ENCODE data around the gene ZDHHC12. TPM values are rescaled to one million over a fixed set of nuclear protein-coding genes. Genes with fewer than 3 reads are reported as not detected.

The ZDHHC12 gene
- total RNA-seq, 1 donor from 2014 or later = 40.0 TPM

DNA sequence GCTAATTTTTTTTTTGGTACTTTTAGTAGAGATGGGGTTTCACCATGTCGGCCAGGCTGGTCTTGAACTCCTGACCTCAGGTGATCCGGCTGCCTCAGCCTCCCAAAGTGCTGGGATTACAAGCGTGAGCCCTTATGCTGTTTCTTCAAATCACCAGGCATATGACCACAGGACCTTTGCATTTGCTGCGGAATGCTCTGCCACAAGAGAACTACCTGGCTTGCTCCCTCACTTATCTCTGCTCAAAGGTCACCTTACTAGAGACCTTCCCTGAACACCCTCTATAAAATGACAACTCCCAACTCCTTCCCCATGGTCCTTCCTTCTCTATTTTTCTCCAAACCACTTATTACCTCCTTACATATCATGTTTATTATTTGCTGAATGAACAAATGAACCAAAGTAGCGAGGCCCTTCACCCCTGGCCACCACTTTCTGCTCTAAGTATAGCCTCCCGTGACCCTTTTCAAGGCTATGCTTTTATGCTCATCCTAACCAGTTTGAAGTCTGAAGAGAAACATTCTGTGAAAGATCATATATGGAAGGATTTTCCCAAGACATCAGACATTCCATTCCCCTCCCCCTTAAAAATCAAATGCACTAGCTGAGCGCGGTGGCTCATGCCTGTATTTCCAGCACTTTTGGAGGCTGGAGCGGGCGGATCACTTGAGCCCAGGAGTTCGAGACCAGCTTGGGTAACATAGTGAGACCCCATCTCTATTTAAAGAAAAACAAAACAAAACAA lies 46.5 kb upstream of the ZDHHC12 start:
- Mint-ChIP-seq H3K4me3 (peak overlapping the region; percentile 92), H3K9me3 (no peaks in the 10 kb centered on the region), H3K36me3 (ENCODE audit: low read depth) (peaks cover 10% of the 10 kb centered on the region), H3K4me1 (peaks cover 24% of the 10 kb centered on the region), H3K27ac (peak overlapping the region; percentile 84), H3K27me3 (no peaks in the 10 kb centered on the region)
- DNase-seq (no peak), ATAC-seq (ENCODE audit: low read depth) (no peak)
- POLR2A ChIA-PET = interaction anchor here (0.5 to 3.0 kb wide), 10 partner anchors 13 to 218 kb away, joined by 3 to 17 read pairs (median 5); partner anchors contain the start of genes DOLK, ENDOG, NUP188 and PKN3
- CTCF ChIA-PET = no interaction called here
- no peak for TF ChIP-seq CTCF (IDR thresholded peaks at IDR 0.05)
- intact Hi-C loops (cut with micrococcal nuclease) = loop anchor here (1.0 to 5.0 kb wide), 6 partner anchors 46 to 263 kb away; partner anchors contain the start of genes DYNC2I2, LRRC8A, SET and ZDHHC12

- Mint-ChIP-seq H3K27ac (no peak overlapping the region), H3K4me3 (no peak overlapping the region), H3K4me1 (peaks cover 25% of the 10 kb centered on the region), H3K27me3 (no peaks in the 10 kb centered on the region), H3K9me3 (no peaks in the 10 kb centered on the region), H3K36me3 (ENCODE audit: low read depth) (peaks cover 13% of the 10 kb centered on the region)
- ChIA-PET POLR2A (interaction anchor here (0.5 to 0.9 kb wide), 3 partner anchors 16 to 840 kb away, joined by 3 to 5 read pairs (median 3); no protein-coding TSS in a partner anchor), CTCF (no interaction called here)
- TF ChIP-seq CTCF (IDR thresholded peaks at IDR 0.05) = no peak
- DNase-seq = no peak
- intact Hi-C loops (cut with micrococcal nuclease) = no loop called here
- no peak for ATAC-seq (ENCODE audit: low read depth)
Measured at GRCh38 chr9:128768606-128769005, 44.7 kb upstream of the ZDHHC12 start.

- Mint-ChIP-seq H3K27me3 (no peaks in the 10 kb centered on the region), H3K4me3 (no peak overlapping the region), H3K27ac (no peak overlapping the region), H3K4me1 (peaks cover 12% of the 10 kb centered on the region), H3K36me3 (ENCODE audit: low read depth) (peaks cover 11% of the 10 kb centered on the region), H3K9me3 (no peaks in the 10 kb centered on the region)
- ATAC-seq (ENCODE audit: low read depth) (no peak), DNase-seq (no peak)
- ChIA-PET CTCF (no interaction called here), POLR2A (no interaction called here)
- intact Hi-C loops (cut with micrococcal nuclease) = no loop called here
- no peak for TF ChIP-seq CTCF (IDR thresholded peaks at IDR 0.05)
Measured at GRCh38 chr9:128765499-128765898, 41.6 kb upstream of the ZDHHC12 start.

DNA sequence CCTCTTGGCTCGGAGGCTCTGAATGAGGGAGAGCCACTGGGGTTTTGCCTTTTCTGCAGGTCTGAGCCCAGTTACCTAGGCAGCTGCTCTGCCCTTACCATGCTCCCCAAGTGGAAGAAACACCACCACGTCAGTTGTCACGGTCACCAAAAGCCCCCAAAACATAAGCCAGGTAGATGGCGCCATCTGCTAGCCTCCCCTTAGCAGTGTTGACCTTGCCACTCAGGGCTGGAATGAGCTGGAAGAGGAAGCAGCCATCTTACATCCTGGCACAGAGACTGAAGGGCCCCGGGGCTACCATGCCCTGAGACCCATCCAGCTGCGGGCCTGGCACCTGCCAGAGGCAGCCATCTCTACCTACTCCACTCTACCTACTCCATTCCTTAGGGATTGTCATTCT lies 40.4 kb upstream of the ZDHHC12 start:
- no peak for DNase-seq
- ATAC-seq (ENCODE audit: low read depth) = no peak
- intact Hi-C loops (cut with micrococcal nuclease) = no loop called here
- H3K9me3 Mint-ChIP-seq = no peaks in the 10 kb centered on the region
- H3K27ac Mint-ChIP-seq = no peak overlapping the region
- H3K36me3 Mint-ChIP-seq (ENCODE audit: low read depth) = peaks cover 11% of the 10 kb centered on the region
- TF ChIP-seq CTCF (IDR thresholded peaks at IDR 0.05) = no peak
- ChIA-PET POLR2A (no interaction called here), CTCF (no interaction called here)
- no peaks in the 10 kb centered on the region for H3K27me3 Mint-ChIP-seq
- peaks cover 4% of the 10 kb centered on the region for H3K4me1 Mint-ChIP-seq
- no peak overlapping the region for H3K4me3 Mint-ChIP-seq

GRCh38 chr9:128762671-128763449 lies 38.9 kb upstream of the ZDHHC12 start:
- intact Hi-C loops (cut with micrococcal nuclease) = no loop called here
- no peaks in the 10 kb centered on the region for H3K27me3 Mint-ChIP-seq
- DNase-seq = no peak
- ATAC-seq (ENCODE audit: low read depth) = no peak
- ChIA-PET POLR2A (interaction anchor here (0.8 kb wide), 1 partner anchor 12 kb away, joined by 4 read pairs; no protein-coding TSS in a partner anchor), CTCF (no interaction called here)
- H3K4me1 Mint-ChIP-seq = peaks cover 2% of the 10 kb centered on the region
- H3K36me3 Mint-ChIP-seq (ENCODE audit: low read depth) = peaks cover 9% of the 10 kb centered on the region
- no peak for TF ChIP-seq CTCF (IDR thresholded peaks at IDR 0.05)
- no peaks in the 10 kb centered on the region for H3K9me3 Mint-ChIP-seq
- H3K27ac Mint-ChIP-seq = no peak overlapping the region
- H3K4me3 Mint-ChIP-seq = no peak overlapping the region

All from activated B cell treated with CpG ODN at 0.5 μM for 24 hours (primary cell).